PC-3 (cell line): Measurements from ENCODE around the gene ACTMAP. TPM values are rescaled to one million over a fixed set of nuclear protein-coding genes. Genes with fewer than 3 reads are reported as not detected.

Experiments used
- ATAC-seq: fragments of 200-7000 bp; cut with Tn5 transposase; 2 replicates; pipeline ENCODE4 v1.9.1; 2020; ENCODE audit warnings: mild to moderate bottlenecking, moderate library complexity
- BruUV-seq: library from RNA; stranded (reverse); fragments of 400-500 nt; replicated peaks from 2 replicates; lab custom pipeline; 2021; lab: Mats Ljungman, UMichigan
- CTCF ChIA-PET: fragments of 300-600 bp; sonication (Branson Sonifier 250); formaldehyde crosslinking; loops from one replicate; lab custom pipeline; 2022; ENCODE audit warnings: antibody characterized with exemption; lab: Charles Lee
- POLR2A ChIA-PET: fragments of 300-600 bp; sonication (Branson Sonifier 250); formaldehyde crosslinking; loops from one replicate; lab custom pipeline; 2022; ENCODE audit warnings: antibody characterized with exemption; ENCODE audit not compliant: unreplicated experiment; lab: Charles Lee
- DNase-seq: peaks from one replicate; pipeline ENCODE4 v3.0.0-alpha.2; 2015
- H2AFZ ChIP-seq: fragments of 300-600 bp; sonication (generic); 2 replicates; pipeline ENCODE4 v1.6.0; 2016; ENCODE audit warnings: antibody characterized with exemption, low read length
- H3F3A ChIP-seq: fragments of 300-600 bp; sonication (generic); one replicate; pipeline ENCODE4 v1.6.0; 2017; ENCODE audit warnings: antibody characterized with exemption, low read length, control low read depth, mild to moderate bottlenecking; ENCODE audit not compliant: unreplicated experiment
- H3K27ac ChIP-seq: fragments of 300-600 bp; sonication (generic); 2 replicates; pipeline ENCODE4 v1.5.1; 2016; ENCODE audit warnings: mild to moderate bottlenecking, low read length
- H3K27me3 ChIP-seq: fragments of 300-600 bp; sonication (generic); 2 replicates; pipeline ENCODE4 v1.6.1; 2016; ENCODE audit warnings: low read length, mixed read lengths
- H3K36me3 ChIP-seq: fragments of 300-600 bp; sonication (generic); 2 replicates; pipeline ENCODE4 v1.6.1; 2016; ENCODE audit warnings: low read depth, mixed run types, low read length, mixed read lengths
- H3K4me1 ChIP-seq: fragments of 300-600 bp; sonication (generic); 2 replicates; pipeline ENCODE4 v1.5.1; 2016; ENCODE audit warnings: low read length; ENCODE audit not compliant: insufficient read depth
- H3K4me2 ChIP-seq: fragments of 300-600 bp; sonication (generic); 2 replicates; pipeline ENCODE4 v1.6.0; 2016; ENCODE audit warnings: low read length
- H3K4me3 ChIP-seq: fragments of 300-600 bp; sonication (generic); 2 replicates; pipeline ENCODE4 v1.5.1; 2016; ENCODE audit warnings: mild to moderate bottlenecking, low read length, mixed read lengths
- H3K79me2 ChIP-seq: fragments of 300-600 bp; sonication (generic); 2 replicates; pipeline ENCODE4 v1.6.1; 2017; ENCODE audit warnings: low read length, mixed read lengths
- H3K9ac ChIP-seq: fragments of 300-600 bp; sonication (generic); 2 replicates; pipeline ENCODE4 v1.6.0; 2016; ENCODE audit warnings: mild to moderate bottlenecking, low read length
- H3K9me2 ChIP-seq: fragments of 300-600 bp; sonication (generic); replicated peaks from 2 replicates; pipeline ENCODE4 v1.6.1; 2016; ENCODE audit warnings: mixed run types, low read length, mixed read lengths
- H3K9me3 ChIP-seq: fragments of 300-600 bp; sonication (generic); 2 replicates; pipeline ENCODE4 v1.6.1; 2016; ENCODE audit warnings: low read length, mixed read lengths
- H4K20me1 ChIP-seq: fragments of 300-600 bp; sonication (generic); 2 replicates; pipeline ENCODE4 v1.6.1; 2016; ENCODE audit warnings: low read length, mixed read lengths
- EZH2 ChIP-seq: fragments of 300-600 bp; sonication (generic); IDR thresholded peaks from one replicate; pipeline ENCODE4 v1.6.1; 2017; ENCODE audit warnings: antibody characterized with exemption, mild to moderate bottlenecking, low read length; ENCODE audit not compliant: unreplicated experiment
- EZH2phosphoT487 ChIP-seq: fragments of 300-600 bp; sonication (generic); IDR thresholded peaks from 2 replicates; pipeline ENCODE4 v1.6.1; 2018; ENCODE audit warnings: mild to moderate bottlenecking, antibody characterized with exemption, low read length, borderline replicate concordance
- intact Hi-C: fragments of 100-400 bp; cut with micrococcal nuclease; formaldehyde crosslinking; loops from 2 replicates; pipeline ENCODE4 v1.9.0; 2023
- total RNA-seq: library from RNA; depleted of rRNA; stranded (reverse); fragments of >200 nt; gene quantifications from 2 replicates; pipeline ENCODE4 v1.2.3, GENCODE V29; 2014
- TF ChIP-seq, protein P1 (sequence below): fragments of 300-600 bp; sonication (generic); conservative IDR thresholded peaks from 2 replicates; pipeline ENCODE4 v1.5.1; 2017; ENCODE audit warnings: antibody characterized with exemption, low read depth, mild to moderate bottlenecking, low read length

ACTMAP gene
- total RNA-seq, 1 experiment from 2014 or later, result 0.40 TPM

- TF ChIP-seq EZH2phosphoT487 (no peak), EZH2 (no peak)
- TF ChIP-seq, protein P1, sequence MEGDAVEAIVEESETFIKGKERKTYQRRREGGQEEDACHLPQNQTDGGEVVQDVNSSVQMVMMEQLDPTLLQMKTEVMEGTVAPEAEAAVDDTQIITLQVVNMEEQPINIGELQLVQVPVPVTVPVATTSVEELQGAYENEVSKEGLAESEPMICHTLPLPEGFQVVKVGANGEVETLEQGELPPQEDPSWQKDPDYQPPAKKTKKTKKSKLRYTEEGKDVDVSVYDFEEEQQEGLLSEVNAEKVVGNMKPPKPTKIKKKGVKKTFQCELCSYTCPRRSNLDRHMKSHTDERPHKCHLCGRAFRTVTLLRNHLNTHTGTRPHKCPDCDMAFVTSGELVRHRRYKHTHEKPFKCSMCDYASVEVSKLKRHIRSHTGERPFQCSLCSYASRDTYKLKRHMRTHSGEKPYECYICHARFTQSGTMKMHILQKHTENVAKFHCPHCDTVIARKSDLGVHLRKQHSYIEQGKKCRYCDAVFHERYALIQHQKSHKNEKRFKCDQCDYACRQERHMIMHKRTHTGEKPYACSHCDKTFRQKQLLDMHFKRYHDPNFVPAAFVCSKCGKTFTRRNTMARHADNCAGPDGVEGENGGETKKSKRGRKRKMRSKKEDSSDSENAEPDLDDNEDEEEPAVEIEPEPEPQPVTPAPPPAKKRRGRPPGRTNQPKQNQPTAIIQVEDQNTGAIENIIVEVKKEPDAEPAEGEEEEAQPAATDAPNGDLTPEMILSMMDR, result no peak
- H3K4me1 ChIP-seq, result no peaks in the 10 kb centered on the region
- no peaks in the 10 kb centered on the region for H3K9me3 ChIP-seq
- H3K4me3 ChIP-seq, result no peak overlapping the region
- ChIA-PET CTCF (no interaction called here), POLR2A (no interaction called here)
- H4K20me1 ChIP-seq, result no peaks in the 10 kb centered on the region
- H3K36me3 ChIP-seq, result peaks cover 2% of the 10 kb centered on the region; the same call in 1 of the 2 replicates
- no peaks in the 10 kb centered on the region for H3K79me2 ChIP-seq
- no peak for DNase-seq
- no peak overlapping the region for H3K9ac ChIP-seq
- no TSS peak for BruUV-seq
- no peak overlapping the region for H3K4me2 ChIP-seq
- ATAC-seq, result no peak
- intact Hi-C loops, result no loop called here
- H3K9me2 ChIP-seq, result no peaks in the 10 kb centered on the region
- no peak overlapping the region for H2AFZ ChIP-seq
- H3K27ac ChIP-seq, result no peak overlapping the region
- H3F3A ChIP-seq, result no peaks in the 10 kb centered on the region
- no peaks in the 10 kb centered on the region for H3K27me3 ChIP-seq
Observed at GRCh38 chr19:40742477-40742876, 7.8 kb downstream of the ACTMAP start.

DNA sequence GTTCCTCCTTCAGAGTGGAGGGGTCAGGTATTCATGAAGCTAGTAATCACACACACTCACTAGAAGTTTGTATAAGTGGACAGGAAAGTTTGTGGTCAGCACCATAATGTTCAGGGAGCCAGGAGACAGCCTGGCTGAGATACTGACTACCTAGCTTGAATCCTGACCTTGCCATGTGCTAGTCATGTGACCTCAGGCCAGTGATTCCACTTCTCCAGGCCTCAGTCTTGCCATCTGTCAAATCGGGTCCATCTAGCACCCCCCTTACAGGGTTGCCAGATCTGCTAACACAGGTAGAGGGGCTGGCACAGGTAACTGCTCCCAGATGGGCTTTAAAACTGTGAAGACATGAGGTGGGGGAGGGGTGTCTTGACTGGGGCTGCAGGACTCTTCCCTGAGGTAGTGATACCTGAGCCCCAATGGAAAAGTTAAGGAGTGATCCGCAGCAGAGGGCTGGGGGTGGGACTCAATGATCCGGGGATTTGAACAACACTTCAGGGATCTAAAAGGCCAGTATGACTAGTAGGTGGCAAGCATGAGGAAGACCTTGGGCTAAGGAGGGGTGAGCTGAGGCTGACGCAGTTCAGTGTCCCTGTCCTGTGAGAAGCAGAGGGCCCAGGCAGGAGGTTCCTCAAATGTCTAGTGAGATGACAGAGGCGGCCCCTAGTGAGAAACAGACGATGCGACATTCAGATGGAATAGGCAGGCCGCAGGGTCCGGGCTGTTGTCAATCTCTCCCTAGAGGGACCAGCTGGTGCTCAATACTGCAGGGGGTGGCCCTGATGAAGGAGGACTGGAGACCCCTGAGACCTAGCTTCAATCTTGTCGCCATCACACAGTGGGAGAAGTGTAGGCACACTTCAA is 8.5 kb downstream of the ACTMAP start:
- no peak overlapping the region for H3K4me3 ChIP-seq
- ATAC-seq (no peak), DNase-seq (no peak)
- TF ChIP-seq, protein P1, result no peak
- no peak for TF ChIP-seq EZH2phosphoT487
- TF ChIP-seq EZH2, result no peak
- no peak overlapping the region for H3K4me2 ChIP-seq
- H3K4me1 ChIP-seq, result no peaks in the 10 kb centered on the region
- no peaks in the 10 kb centered on the region for H4K20me1 ChIP-seq
- no peaks in the 10 kb centered on the region for H3K9me2 ChIP-seq
- no peaks in the 10 kb centered on the region for H3K79me2 ChIP-seq
- no peak overlapping the region for H3K27ac ChIP-seq
- no peak overlapping the region for H2AFZ ChIP-seq
- BruUV-seq, result TSS peak; percentile 14
- H3K9me3 ChIP-seq, result no peaks in the 10 kb centered on the region
- POLR2A ChIA-PET, result interaction anchor here (0.6 kb wide), 1 partner anchor 124 kb away, joined by 4 read pairs; no protein-coding TSS in a partner anchor
- CTCF ChIA-PET, result no interaction called here
- intact Hi-C loops, result no loop called here
- H3K9ac ChIP-seq, result no peak overlapping the region
- H3K27me3 ChIP-seq, result no peaks in the 10 kb centered on the region
- peaks cover 7% of the 10 kb centered on the region; the same call in 1 of the 2 replicates for H3K36me3 ChIP-seq
- H3F3A ChIP-seq, result no peaks in the 10 kb centered on the region

- no peaks in the 10 kb centered on the region for H4K20me1 ChIP-seq
- peaks cover 7% of the 10 kb centered on the region; the same call in 1 of the 2 replicates for H3K36me3 ChIP-seq
- H3K27me3 ChIP-seq, result no peaks in the 10 kb centered on the region
- H3F3A ChIP-seq, result no peaks in the 10 kb centered on the region
- ATAC-seq (no peak), DNase-seq (no peak)
- H3K4me2 ChIP-seq, result no peak overlapping the region
- H3K9me3 ChIP-seq, result no peaks in the 10 kb centered on the region
- no peak overlapping the region for H2AFZ ChIP-seq
- no peak for TF ChIP-seq EZH2phosphoT487
- TF ChIP-seq, protein P1, result no peak
- TF ChIP-seq EZH2, result no peak
- BruUV-seq, result no TSS peak
- no peak overlapping the region for H3K27ac ChIP-seq
- no peak overlapping the region for H3K4me3 ChIP-seq
- H3K79me2 ChIP-seq, result no peaks in the 10 kb centered on the region
- H3K4me1 ChIP-seq, result no peaks in the 10 kb centered on the region
- intact Hi-C loops, result no loop called here
- no peaks in the 10 kb centered on the region for H3K9me2 ChIP-seq
- ChIA-PET POLR2A (no interaction called here), CTCF (no interaction called here)
- H3K9ac ChIP-seq, result no peak overlapping the region
Observed at GRCh38 chr19:40740747-40741146, 9.5 kb downstream of the ACTMAP start.
